Left renal pelvis (tissue), 4 donors: ENCODE data around the gene PARD3B. TPM values are rescaled to one million over a fixed set of nuclear protein-coding genes. Genes with fewer than 3 reads are reported as not detected.

Experiments used
- DNase-seq, 4 donors: peaks; one replicate each; pipeline ENCODE4 v3.0.0-alpha.2; 2013; ENCODE audit warnings: low read depth in 4 of 4, low spot score in 3 of 4
- polyA plus RNA-seq, 4 donors: library from polyadenylated mRNA; unstranded; fragments of 120-200 nt; gene quantifications; one replicate each; pipeline ENCODE4 v1.2.1, GENCODE V29; 2013; ENCODE audit not compliant: insufficient read length in 4 of 4

The PARD3B gene
- polyA plus RNA-seq, 4 donors: 22.6 to 39.0 (median 35.4) TPM

- DNase-seq: no peak
These were observed 109.4 kb downstream of the PARD3B start for GRCh38 chr2:204654669-204655068.

- DNase-seq: no peak
These were observed 109.8 kb downstream of the PARD3B start for GRCh38 chr2:204655101-204655500.

GRCh38 chr2:204655626-204656025, 110.4 kb downstream of the PARD3B start:
- DNase-seq: no peak

DNA sequence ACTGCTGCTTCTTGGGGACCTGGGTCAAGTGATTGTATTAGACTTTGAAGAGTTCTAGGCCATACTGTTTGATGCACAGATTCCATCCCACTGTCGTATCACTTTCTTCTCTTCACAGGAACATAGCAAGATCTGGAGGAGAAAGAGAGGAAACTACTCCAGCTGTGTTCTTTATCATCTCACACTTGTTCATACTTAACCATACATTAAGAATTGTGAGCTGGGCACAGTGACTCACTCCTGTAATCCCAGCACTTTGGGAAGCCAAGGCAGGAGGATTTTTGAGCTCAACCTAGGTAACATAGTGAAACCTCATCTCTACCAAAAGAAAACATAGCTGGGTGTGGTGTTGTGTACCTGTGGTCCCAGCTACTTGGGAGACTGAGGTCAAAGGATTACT, 111.7 kb downstream of the PARD3B start:
- DNase-seq: no peak

GRCh38 chr2:204662956-204663355, 117.7 kb downstream of the PARD3B start:
- no peak for DNase-seq

DNA sequence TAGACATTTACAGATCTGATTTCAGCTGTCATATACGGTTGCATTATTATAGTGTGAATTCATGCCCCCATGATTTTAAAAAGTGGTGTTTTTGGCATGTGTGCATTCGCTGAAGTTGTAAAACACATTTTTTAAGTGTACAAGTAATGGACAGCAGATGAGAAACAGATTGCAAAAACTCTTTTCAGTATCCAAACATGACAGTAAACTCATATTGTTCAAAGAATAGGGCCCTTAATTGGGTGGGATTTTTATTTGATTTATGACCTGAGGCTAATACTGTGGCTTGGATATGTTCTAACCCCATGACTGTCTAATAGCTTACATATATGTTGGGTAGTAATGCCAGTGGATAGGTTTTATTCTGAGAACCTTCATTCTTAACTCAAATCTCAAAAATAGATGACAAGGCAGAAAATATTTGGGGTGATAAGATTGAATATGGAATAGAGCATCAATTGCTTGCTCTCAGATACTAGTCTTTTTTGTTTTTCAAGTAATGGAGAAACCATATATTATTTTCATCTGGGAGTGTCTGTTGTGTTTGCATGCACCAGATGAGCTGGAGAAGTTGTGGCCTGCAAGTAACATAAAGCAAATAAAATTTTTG, 118.6 kb downstream of the PARD3B start:
- no peak for DNase-seq

DNA sequence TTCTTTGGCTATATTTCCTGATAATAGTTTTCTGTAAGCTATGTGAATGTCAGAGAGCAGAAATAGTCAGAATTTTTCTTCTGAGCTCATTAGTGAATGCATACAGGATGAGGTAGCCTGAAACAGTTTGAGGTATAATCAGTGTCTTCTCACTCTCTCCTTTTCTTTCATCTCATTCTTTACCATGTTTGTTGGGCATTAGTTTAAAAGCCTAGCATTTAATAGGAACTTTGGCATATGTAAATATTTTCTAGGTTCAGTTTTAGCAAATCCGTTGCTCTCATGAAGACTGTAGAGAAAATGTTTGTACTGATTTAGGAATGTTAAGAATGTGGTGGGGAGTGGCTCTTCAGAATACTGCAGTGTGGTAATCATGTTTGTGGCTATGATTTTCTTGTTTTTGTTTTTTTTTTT, 119.4 kb downstream of the PARD3B start:
- no peak for DNase-seq

DNA sequence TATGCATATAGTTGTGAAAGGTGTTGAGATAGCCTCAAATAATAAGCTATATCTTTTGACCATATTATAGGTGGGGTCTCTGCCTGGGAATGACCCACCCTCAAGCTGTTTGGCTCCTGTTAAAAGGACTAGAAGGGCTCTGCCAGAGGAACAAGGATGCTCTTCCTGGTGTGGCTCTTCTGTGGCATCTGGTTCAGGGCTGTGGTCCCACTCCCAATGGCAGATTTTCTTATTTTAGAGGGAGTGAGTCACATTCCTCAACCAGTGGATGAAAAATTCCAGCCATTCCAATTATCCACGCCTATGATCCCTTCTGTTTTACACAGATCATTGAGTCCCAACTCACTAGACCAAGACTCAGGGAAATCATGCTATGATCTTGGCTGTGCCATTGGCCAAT, 119.9 kb downstream of the PARD3B start:
- DNase-seq: peak in 1 of 4 donors; percentile 17

GRCh38 chr2:204665771-204666170, 120.5 kb downstream of the PARD3B start:
- no peak for DNase-seq

DNA sequence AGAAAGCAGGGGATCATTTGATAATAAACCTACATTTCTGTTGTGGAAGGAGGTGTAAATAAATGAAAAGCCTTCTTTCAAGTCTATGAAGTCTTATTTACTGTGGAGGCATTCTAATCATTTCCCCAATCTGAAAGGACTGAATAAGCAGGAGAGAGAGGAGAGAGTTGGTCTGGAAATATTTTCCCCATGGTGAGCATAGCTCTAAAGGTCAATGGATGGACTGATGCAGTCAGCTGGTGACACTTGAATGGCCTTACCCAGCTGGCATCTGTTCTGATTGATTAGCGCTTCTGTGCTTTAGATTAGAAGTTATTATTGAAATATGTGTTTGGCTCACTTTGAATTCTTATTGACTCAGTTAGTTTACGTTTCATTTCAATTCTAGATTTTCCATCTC, 122.7 kb downstream of the PARD3B start:
- DNase-seq: no peak

DNA sequence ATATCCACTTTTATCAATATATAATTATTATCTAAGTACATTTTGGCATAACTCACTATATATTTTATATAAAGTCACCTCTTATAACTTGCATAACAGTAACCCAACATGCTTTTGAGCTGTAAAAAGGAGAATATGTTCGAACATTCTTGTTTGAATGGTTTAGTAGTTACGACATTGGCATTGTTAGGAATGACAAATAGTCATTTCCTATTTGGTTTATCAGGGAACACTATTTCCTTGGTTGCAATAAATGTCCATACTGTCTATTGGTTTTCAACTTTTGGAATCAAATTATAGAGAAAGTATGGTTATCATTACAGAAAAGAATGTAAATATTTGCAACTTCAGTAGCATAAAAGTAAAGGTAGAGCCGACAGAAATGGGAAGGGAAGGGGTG, 124.1 kb downstream of the PARD3B start:
- no peak for DNase-seq

DNA sequence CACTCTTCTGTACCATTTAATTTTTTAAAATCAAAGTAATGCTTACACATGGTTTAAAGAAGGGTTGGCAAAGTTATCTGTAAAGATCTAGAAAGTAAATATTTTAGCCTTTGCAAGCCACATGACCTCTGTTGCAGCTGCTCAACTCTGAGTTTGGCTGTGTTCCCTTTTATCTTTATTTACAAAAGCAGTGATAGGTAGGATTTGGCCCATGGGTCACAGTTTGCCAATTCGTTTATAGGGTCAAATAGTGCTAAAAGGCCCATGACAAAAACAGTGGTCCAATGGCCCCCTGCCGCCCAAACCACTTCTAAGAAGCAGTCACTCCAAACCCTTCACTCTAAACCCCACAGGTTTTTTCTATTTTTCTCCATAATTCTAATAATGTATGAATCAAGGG, 124.8 kb downstream of the PARD3B start:
- no peak for DNase-seq

DNA sequence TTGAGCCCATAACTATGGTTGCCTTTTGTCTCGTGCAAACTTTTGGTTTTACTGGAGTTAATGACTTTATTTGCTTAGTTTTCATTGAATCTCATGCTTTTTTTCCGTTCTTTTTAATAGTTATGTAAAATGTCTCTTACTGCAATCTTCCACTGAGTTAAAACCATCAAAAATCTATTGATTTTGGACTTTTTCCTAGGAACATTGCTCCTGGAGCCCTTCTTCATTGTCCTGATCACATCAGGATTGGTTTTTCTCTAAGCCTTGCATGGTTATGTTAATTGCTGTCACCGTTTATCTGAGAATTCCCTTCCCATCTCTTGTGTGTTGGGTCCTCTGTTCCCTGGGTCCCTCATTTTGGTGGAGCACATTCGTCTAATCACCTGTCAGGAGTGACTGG, 125.5 kb downstream of the PARD3B start:
- DNase-seq: no peak

DNA sequence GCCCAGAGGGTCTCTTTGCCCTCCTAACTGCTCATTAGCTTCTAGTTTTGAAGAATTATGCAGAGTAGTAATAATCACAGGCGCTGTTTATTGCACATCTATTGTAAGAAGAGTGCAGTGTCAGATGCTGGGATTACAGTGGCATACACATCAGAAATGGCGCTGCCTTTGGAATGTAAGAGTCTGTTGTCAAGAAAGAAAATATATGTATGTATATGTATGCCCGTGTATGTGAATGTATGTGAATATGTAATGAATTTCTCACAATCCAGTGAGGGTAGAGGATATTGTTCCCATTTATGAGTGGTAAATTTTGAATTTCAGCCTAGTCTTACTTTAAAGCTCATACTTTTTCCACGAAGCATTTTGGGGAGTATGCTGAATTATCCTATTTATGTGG, 127.5 kb downstream of the PARD3B start:
- DNase-seq: no peak

DNA sequence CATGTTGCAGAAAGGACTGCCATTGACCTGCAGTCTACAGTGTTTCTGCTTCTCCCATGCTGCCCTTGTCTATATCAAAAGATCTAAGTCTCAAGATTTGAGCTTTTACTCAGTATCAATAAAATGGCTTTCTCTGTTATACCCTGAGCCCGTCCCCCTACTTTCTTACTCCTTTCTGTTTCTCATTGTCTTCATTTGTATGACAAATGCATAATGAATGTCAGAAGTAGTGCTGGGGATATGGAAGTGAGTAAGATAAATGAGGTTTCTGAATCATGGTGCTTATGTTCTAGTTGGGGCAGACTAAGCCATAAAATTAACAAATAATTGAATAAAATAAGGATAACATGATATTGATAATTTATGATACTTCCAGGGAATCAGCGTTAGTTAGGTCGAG, 128.6 kb downstream of the PARD3B start:
- DNase-seq: no peak

DNA sequence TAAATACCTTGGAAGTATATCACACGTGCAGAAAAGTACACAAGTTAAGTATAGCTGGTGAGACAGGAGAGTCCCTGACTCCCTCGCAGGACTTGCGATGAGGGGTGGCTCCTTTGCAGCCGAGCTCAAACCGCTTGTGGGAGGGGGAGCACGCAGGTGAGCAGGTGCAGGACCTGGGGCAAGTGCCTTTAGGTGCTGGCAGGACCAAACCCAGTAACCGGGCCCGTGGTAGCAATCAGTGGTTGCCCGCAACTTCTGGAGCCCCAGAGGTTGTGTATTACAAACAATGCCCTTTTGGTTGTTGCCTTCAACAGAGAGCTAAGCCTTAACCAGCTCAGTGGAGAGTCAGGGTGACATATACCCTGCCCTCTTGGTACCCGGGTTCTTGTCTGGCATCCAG, 132.8 kb downstream of the PARD3B start:
- DNase-seq: no peak

DNA sequence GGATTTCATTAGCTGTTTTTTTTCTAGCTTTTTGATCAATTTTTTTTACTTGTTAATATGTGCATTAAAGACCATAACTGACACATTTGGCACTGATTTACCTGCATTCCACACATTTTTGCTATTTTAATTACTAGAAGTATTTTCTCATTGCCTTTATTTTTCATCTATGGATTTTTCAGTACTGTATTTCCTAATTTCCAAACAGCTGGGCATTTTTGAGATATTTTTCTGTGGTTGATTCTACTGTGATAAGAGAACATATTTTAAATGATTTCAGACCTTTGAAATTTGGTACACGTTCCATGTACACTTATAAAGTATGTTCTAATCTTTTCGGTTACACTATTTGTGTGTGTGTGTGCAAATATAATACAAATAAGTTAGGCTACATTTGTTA, 135.3 kb downstream of the PARD3B start:
- no peak for DNase-seq

GRCh38 chr2:204681412-204681811, 136.1 kb downstream of the PARD3B start:
- DNase-seq: peak in 1 of 4 donors; percentile 15

- no peak for DNase-seq
These were observed 138.1 kb downstream of the PARD3B start for GRCh38 chr2:204683384-204683783.

DNA sequence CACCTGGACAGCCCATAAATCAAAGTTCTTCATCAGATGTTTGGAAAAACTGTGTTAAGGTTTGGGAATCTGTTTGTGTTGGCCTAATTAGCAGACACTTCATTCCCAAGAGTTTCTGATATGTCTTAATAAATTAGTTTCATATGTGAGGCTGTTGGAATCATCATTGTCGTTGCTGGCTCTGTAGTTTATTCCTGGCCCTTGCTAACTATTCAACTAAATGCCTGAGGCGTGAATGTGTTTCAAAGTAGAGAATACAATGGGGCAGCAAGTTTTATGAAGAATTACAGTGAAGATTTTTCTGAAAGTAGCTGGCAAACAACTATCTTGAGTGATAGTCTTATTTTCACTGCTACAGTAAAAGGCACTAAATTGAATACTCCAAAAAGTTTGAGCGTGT, 141.1 kb downstream of the PARD3B start:
- DNase-seq: no peak

DNA sequence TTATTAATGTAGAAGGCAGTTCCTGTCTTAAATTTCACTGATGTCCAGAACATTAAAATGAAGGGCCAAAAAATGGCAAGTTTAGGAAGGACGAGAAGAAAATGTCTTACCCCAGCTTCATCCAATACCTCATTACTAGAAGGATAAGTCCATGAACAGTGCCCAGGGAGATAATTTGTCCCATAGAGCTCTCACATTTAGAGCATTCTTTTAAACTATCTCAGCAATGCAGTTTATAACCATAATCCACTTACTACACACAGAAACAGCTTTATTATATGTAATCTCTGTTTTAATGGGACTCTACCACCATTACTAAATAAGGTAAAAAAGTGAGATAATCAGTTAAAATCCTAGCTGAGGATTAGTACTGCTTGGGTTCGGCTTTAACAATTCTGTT, 142.5 kb downstream of the PARD3B start:
- DNase-seq: no peak

DNA sequence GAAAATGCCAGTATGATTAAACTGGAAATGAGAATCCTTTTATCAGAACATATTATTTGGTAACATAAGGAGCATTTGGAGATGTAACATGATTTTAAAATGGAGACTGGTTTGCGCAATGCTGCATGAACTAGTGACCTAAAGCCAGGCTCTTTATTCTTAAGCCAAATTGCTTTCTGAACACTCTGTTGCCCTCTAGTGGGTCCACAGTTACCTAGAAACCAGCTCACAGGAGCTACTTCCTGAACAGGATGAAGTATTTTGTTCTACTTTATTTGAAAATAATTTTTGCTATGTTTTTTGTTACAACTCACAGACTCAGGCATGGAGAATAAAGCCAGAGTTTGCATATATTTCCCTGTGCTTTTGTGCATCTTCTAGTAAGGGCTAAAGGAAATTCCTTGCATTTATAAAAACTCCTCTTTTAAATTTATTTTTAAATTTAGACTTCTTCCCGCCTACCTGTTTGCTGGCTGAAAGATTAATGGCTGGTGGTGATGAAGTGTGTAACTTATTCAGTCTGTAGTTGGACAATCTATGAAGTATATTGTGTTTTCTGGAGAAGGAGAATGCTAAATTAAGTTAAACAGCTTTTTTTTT, 146.7 kb downstream of the PARD3B start:
- peak; percentile 58 to 78 (median 66) for DNase-seq

GRCh38 chr2:204692790-204693189, 147.5 kb downstream of the PARD3B start:
- DNase-seq: no peak
